ENCODE results near the gene USP25. TPM values are rescaled to one million over a fixed set of nuclear protein-coding genes. Genes with fewer than 3 reads are reported as not detected.

USP25 gene
- polyA plus RNA-seq, 1 donor = 46.5 TPM

DNA sequence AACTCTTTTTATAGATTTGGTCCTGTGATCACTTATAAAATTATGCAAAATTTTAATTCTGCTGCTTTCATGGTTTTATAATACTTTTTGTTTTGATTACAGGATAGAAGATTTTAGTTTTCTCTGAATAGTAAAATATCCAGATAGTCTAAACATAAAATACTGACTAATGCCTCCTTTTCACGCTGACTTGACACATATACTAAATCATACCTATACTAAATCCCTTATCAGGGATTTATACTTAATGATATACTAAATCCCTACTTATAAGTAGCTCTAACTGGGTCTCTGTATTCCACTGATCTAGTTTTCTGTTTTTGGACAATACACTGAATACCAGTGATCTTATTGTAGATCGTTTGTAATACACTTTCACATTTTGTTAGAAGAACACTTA lies 128.0 kb downstream of the USP25 start:
- no peak for DNase-seq

DNA sequence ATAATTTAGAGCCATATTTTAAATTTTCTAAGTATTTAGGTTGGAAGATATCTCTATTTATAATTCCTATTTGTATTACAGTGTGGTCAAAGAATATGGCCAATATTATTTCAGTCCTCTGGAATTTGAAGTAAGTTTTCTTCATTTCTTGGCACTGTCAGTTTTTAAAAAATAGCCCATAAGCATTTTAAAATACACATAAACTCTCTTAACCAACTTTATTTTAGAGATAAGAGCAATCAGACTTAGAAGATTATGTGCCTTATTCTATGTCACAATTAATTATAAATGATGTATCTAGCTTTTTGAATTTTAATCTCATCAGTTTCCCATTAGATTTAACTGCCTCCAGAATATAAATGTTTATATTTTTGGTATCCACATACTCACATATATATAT lies 130.8 kb downstream of the USP25 start:
- no peak for DNase-seq

DNA sequence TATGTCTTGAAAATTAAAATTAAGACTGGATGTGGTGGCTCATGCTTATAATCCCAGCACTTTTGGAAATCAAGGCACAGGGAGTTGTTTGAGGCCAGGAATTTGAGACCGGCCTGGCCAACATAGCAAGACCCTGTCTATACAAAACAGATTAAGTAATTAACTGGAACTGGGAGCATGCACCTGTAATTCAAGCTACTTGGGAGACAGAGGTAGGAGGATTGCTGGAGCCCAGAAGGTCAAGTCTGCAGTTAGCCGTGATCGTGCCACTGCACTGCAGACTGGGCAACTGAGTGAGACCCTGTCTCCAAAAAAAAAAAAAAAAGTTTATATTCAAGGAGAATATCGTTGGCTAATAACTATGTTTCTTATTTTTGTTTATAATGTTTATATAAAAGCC lies 139.2 kb downstream of the USP25 start:
- DNase-seq = no peak

DNA sequence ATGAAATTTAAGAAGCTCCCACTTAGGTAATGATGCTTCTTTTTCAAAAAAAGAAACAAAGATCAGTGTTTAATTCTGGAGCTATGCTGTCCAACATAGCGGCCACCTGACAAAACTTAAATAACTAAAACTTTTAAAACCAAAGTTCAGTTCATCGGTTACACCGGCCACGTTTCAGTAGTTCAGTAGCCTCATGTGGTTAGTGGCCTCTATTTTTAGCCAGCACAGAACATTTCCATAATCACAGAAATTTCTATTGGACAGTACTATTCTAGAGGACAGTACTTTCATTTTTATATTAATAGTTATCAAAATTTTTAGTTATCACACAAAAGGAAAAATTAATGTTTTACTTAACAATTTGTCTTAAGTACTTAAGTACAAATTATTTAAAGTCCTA lies 141.0 kb downstream of the USP25 start:
- no peak for DNase-seq

DNA sequence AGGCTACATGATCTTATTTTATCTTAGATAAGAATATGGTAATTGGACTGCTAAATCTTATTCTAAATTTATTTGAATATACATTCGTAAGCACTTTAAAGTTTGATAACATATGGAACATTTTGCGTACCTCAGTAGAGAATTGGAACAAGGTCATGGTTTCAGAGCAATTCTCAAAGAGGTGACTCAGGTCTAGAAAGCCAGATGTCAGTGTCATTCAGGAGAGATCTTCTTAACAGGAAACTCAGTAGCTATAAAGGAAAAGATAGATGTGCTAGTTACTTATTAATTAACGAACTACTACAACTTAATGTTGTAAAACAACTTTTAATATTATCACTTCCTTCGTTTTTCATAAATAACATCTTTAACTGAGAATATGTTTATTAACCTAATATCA lies 142.5 kb downstream of the USP25 start:
- DNase-seq = no peak

DNA sequence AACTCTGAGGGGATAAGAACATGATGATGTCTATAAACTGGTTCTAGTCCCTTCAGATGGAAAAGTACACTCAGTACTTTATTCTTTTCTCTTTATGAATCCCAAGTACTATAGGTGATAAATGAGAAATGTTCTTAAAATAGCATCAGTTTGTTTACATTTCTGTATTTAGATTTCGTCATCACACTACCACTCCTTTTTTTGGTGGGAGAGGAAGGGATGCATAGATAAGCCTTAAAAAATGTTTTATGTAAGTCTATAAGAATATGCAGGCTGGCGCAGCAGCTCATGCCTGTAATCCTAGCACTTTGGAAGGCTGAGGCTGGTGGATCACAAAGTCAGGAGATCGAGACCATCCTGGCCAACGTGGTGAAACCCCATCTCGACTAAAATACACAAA lies 144.8 kb downstream of the USP25 start:
- no peak for DNase-seq

DNA sequence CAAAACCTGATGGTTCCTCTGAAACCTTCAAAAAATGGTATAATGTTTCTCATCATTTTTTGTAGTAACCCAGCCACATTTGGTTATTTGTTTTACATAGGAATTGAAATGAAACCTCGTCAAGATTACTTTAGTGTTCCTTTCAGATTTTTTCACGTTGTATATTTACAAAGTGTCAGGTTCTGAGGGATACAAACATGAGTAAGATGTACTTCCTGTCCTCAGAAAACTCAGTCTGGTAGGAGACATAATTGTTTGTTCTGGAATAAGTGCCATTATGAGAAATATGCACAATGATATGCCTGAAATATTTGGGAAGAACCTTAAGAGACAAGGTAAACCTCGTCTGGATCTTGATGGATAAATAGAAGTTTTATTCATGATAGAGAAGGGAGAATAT lies 145.5 kb downstream of the USP25 start:
- DNase-seq = no peak

DNA sequence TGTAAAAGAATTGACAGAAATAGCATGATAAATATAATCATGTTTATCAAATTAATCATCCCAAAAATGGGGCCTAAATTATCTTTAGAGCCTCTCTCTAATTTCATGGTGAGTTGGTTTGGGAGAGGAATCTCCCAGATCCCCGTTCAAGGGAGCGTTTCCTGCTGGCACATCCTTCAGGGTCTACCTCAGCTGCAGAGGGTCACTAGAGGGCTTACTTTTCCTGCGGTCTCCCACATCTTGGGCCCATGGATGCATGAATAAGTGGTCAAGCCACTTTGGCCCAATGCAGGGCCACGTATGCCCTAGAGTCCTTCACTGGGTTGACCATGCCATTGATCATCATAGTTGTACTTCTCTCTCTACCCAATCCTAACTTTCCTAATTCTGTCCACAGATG lies 164.1 kb downstream of the USP25 start:
- no peak for DNase-seq

DNA sequence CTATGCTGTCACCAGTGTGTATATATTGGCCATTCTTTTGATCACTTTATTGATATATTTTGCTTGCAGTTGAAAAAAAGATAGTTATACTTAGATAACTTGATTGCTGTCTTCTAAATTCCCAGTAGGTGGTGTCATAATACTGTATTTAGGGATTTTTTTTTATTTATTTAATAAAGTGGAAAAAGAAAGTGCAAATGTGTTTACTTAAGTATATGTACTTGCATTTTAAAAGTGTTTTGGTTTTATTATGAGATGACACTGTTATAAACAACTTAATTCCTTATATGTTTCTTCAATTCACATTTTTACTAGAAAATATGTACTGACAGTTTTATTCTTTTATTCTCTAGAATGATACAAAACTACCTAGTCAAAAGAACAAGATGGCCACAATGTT lies 164.8 kb downstream of the USP25 start:
- DNase-seq = no peak

DNA sequence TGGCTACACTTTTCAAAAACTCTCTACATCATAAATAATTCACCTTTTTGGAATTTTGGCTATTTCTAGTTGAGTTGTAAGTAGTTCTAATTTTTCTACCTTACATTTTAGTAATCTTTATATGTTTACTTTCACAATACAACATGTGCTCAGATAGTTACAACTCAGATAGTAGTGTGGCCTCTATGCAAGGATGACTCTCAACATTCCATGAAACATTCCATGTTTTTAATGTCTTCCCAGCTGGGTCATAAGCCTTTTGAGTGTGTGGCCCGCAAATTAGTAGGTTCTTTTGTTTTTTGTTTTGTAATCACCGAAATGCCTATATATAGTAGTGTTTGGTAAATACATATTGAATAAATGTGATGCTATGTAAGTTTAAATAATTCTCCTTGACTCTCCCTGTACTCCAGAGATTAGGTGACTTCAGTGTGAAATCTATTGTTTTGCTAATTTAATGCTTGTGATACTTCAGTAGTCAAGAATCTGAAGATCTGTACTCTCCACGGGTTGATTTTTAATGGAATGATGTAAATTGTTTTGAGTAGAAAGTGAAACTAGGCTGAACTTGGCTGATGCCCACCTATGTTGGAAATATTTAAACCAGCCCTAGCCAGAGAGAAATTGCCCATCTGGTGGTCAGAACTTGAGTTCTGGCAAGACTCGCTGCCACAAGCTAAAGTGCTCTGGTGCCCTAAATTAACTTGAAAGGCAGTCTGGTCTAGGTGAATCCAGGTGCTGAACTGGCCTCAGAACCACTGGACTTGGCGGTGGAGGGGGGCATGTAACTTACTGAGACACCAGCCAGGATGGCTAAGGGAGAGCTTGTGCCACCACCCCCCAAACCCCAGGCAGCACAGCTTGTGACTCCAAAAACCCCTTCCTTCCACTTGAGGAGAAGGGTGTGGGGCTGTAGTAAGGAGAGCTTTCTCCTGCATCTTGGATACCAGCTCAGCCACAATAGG lies 165.6 kb downstream of the USP25 start:
- no peak for DNase-seq

DNA sequence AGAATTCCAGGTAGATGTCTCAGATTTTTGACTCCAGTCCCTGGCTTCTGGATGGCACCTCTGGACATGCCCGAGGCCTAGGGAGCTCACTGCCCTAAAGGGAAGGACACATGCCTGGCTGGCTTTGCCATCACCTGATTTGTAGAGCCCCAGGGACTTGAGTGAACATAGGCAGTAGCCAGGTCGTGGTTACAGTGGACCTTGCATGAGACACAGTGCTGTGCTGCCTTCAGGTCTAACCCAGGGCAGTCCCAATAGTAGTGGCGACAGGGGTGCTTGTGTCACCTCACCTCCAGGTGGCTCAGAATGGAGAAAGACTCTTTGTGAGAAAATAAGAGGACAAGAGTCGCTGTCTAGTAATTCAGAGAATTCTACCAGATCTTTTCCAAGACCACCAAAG lies 166.7 kb downstream of the USP25 start:
- DNase-seq = no peak

DNA sequence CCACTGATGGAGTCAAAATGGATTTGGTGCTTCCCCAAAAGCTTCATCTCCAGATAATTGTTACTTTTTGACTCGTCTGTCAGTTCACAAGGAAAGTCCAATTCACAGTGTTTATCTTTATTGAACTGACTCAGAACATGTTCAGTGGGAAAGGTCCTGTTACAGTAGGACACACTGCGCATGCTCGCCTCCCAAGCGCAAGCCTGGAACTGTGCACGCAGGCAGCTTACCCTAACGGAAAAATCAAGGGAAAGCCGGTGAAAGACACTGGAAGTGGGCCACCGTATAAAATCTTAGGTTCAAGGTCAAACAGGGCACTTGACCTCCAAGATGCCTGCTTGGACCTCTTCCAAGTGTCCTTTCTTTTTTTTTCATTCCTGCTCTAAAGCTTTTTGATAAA lies 174.6 kb downstream of the USP25 start:
- DNase-seq = no peak

DNA sequence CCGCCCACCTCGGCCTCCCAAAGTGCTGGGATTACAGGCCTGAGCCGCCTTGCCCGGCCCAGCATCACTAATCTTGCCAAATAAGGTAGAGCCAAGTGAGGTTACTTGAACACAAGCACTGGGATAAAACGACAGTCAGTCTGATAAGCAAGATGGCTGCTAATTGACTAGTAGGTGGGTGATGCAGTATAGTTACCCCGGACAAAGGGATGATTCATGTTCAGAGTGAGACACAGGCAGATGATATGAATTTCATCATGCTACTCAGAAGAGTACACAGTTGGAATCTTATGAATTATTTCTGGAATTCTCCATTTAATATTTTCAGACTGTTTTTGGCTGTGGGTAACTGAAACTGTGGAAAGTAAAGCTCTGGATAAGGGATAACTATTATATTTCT lies 178.4 kb downstream of the USP25 start:
- DNase-seq = no peak

DNA sequence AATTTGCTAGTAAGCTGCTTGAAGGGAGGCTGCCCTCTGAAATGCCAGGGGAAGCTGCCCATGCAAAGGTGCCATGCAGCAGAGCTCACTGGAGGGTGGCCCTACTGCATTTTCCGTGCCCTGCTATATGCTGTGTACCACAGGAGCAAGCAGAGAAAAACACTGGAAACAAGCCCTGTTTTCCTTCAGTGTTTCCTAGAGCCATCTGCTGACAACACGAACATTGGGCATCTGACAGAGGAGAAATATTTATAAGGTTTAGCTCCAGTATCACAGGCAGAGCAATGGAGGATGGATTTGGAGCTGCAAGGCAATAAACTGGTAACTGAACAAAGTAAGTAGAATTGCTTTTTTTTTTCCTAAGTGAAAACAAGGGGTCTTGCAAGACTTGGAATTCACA lies 198.4 kb downstream of the USP25 start:
- no peak for DNase-seq

DNA sequence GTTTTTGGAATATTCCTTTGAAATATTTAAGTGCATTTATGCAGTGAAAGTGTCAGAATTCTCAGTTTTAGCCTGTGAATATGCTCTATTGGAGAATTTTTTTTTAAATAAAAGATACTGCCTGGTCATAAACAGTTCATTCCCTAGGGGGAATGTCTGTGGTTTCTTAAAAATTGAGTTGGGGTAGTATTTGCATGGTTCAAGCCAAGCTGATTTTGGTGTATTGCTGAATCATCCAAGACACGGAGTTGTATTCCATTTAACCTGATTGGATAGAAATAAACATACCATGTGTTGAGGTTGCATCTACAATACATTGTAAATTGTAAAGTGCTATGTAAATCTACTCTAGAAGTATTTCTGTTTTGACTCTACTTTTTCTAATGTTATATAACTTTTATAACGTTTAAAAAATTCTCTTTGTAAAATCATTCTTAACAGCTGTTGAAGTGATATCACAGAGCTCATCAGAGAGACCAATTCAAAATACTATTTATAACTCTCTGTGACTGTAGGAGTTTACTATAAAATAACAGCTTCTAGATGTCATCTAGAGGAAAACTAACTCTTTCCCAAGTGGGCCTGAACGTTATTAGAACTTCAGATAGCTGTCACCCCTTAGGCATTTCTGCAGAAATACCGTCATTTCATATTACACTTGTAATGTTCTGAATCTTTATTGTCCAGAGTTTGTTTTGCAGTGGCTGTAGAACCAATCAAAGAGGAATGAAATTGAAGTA lies 199.1 kb downstream of the USP25 start:
- DNase-seq = peak; percentile 15

DNA sequence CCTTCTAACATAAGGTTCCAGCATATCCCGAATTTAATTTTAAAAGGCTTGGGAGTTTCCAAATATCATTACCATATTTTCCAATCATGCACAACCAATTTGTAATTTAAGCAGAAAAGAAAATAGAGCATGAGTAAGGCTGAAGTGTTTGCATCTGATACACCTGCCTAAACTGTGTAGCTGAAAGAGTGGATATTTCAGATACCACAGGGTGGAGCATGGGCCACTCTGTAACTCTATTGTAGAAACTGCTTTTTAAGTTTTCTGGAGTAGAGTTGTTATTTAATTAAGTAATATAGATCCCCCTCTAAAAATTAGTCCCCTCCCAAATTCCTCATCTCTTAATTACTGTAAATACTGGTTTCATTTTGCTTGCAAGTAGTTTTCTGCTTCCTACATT lies 199.8 kb downstream of the USP25 start:
- no peak for DNase-seq

Measured in hindlimb muscle (tissue), 1 donor.